K562 (cell line): ENCODE results near the gene NKD1. TPM values are rescaled to one million over a fixed set of nuclear protein-coding genes. Genes with fewer than 3 reads are reported as not detected.

Source experiments
- ATAC-seq: fragments of 200-7000 bp; cut with Tn5 transposase; 3 replicates; pipeline ENCODE4 v1.9.1; 2020; ENCODE audit warnings: moderate library complexity
- BruUV-seq: library from RNA; stranded (reverse); fragments of 400-500 nt; replicated peaks from 2 replicates; lab custom pipeline; 2021; lab: Mats Ljungman, UMichigan
- CTCF ChIA-PET: fragments of 300-600 bp; formaldehyde crosslinking; extraction: SDS; loops from one replicate; lab custom pipeline; 2021; ENCODE audit warnings: low intra/inter-chr PET ratio; lab: Yijun Ruan, JAX
- POLR2A ChIA-PET: fragments of 300-600, 350-650 bp; sonication (Branson Sonifier 250); formaldehyde crosslinking; extraction: SDS; loops from one replicate; lab custom pipeline; 2021; ENCODE audit warnings: antibody characterized with exemption, inconsistent platforms; lab: Yijun Ruan, JAX
- DNase-seq, 4 experiments: peaks; one replicate each; pipeline versions ENCODE4 v3.0.0 to v3.0.0-alpha.2; 2011 to 2018; ENCODE audit warnings: low spot score in 3 of 4, mixed read lengths in 3 of 4; ENCODE audit errors: extremely low read depth in 1 of 4
- FAIRE-seq: peaks from 2 replicates; lab custom pipeline; 2011; peaks lifted over from hg19 to GRCh38; lab: Jason Lieb, UNC
- H2AFZ ChIP-seq: 2 replicates; pipeline ENCODE4 v1.6.0; 2011; ENCODE audit warnings: low read depth, low read length, control low read depth, inconsistent platforms
- H3K27ac ChIP-seq: fragments of 200-600 bp; 3 replicates; pipeline ENCODE4 v1.8.0; 2011; ENCODE audit warnings: low read depth, mild to moderate bottlenecking, control low read depth, inconsistent platforms, low read length, moderate library complexity, mixed read lengths; ENCODE audit errors: extremely low read depth
- H3K27me3 ChIP-seq, 2 experiments: fragments of 300-600 bp in 1 of 2; 2 replicates in 1 of 2; 3 replicates in 1 of 2; pipeline versions ENCODE4 v1.6.0 to v1.8.0; 2011; ENCODE audit warnings: inconsistent platforms in 2 of 2, low read length in 2 of 2, mild to moderate bottlenecking in 1 of 2, mixed read lengths in 1 of 2, moderate library complexity in 1 of 2; ENCODE audit not compliant: control insufficient read depth in 2 of 2, insufficient read depth in 2 of 2
- H3K36me3 ChIP-seq: fragments of 300-600 bp; 3 replicates; pipeline ENCODE4 v1.8.0; 2011; ENCODE audit warnings: mild to moderate bottlenecking, low read length, inconsistent platforms; ENCODE audit not compliant: control insufficient read depth, insufficient read depth
- H3K4me1 ChIP-seq, 2 experiments: fragments of 200-600 bp in 1 of 2; replicated peaks in 1 of 2; 2 replicates in 1 of 2; 3 replicates in 1 of 2; pipeline versions ENCODE4 v1.5.1 to v1.8.0; 2011; ENCODE audit warnings: inconsistent platforms in 2 of 2, low read length in 2 of 2, mild to moderate bottlenecking in 1 of 2, mixed read lengths in 1 of 2, moderate library complexity in 1 of 2; ENCODE audit not compliant: control insufficient read depth in 2 of 2, insufficient read depth in 2 of 2
- H3K4me2 ChIP-seq: 2 replicates; pipeline ENCODE4 v1.6.1; 2011; ENCODE audit warnings: low read length, control low read depth, inconsistent platforms, mixed read lengths; ENCODE audit not compliant: insufficient read depth
- H3K4me3 ChIP-seq: fragments of 200-600 bp; sonication (generic), shearing (Covaris generic); 2 replicates; pipeline ENCODE4 v1.5.1; 2016; ENCODE audit warnings: control low read depth, inconsistent platforms
- H3K79me2 ChIP-seq: fragments of 200-600 bp; 3 replicates; pipeline ENCODE4 v1.8.0; 2011; ENCODE audit warnings: low read length, inconsistent platforms; ENCODE audit not compliant: control insufficient read depth, insufficient read depth
- H3K9ac ChIP-seq, 2 experiments: 2 replicates each; pipeline versions ENCODE4 v1.6.0 to v1.6.1; 2011; ENCODE audit warnings: low read depth in 2 of 2, low read length in 2 of 2, control low read depth in 1 of 2, inconsistent platforms in 1 of 2, mild to moderate bottlenecking in 1 of 2, mixed read lengths in 1 of 2; ENCODE audit not compliant: insufficient read depth in 1 of 2
- H3K9me1 ChIP-seq: one replicate; pipeline ENCODE4 v1.6.0; 2011; ENCODE audit warnings: inconsistent platforms, mild to moderate bottlenecking, low read length, moderate library complexity; ENCODE audit not compliant: control insufficient read depth, insufficient read depth
- H3K9me3 ChIP-seq: replicated peaks from 2 replicates; pipeline ENCODE4 v1.5.1; 2011; ENCODE audit warnings: low read depth, low read length, inconsistent platforms; ENCODE audit not compliant: control insufficient read depth, insufficient read depth
- H4K20me1 ChIP-seq: replicated peaks from 2 replicates; pipeline ENCODE4 v1.6.1; 2011; ENCODE audit warnings: low read length, inconsistent platforms, mixed read lengths; ENCODE audit not compliant: control insufficient read depth, insufficient read depth
- GABPB1 ChIP-seq: sonication (generic); formaldehyde crosslinking; IDR thresholded peaks from 2 replicates; pipeline ENCODE4 v1.8.0; 2022; ENCODE audit warnings: mild to moderate bottlenecking, missing genetic modification reagents
- KLF1 ChIP-seq: fragments of 450-650 bp; IDR thresholded peaks from 2 replicates; pipeline ENCODE4 v1.6.1; 2016; ENCODE audit warnings: missing genetic modification characterization, missing compliant biosample characterization
- MAFF ChIP-seq: IDR thresholded peaks from 2 replicates; pipeline ENCODE4 v1.6.1; 2012; ENCODE audit warnings: low read length, improper control_type of control experiment
- NEUROD1 ChIP-seq: fragments of 150-350 bp; IDR thresholded peaks from 2 replicates; pipeline ENCODE4 v1.6.1; 2014; ENCODE audit warnings: borderline replicate concordance, low read length, low read depth; ENCODE audit not compliant: partially characterized antibody
- U2AF2 ChIP-seq: fragments of 200-400 bp; formaldehyde crosslinking; optimal IDR thresholded peaks from 2 replicates; pipeline ENCODE3; 2017; ENCODE audit warnings: low read depth, mild to moderate bottlenecking, low read length
- WGBS: fragments of 100-300 bp; shearing (Covaris generic); methylation state at CpG from one replicate; pipeline ENCODE4 v1.1.6; 2016; ENCODE audit warnings: low coverage, mixed read lengths; ENCODE audit not compliant: insufficient coverage; ENCODE audit errors: missing lambda C conversion rate; 5-methylcytosine and 5-hydroxymethylcytosine counted together
- in situ Hi-C: fragments of 300-500 bp; cut with MboI; formaldehyde crosslinking; loops from 4 replicates; pipeline ENCODE4 v1.15.0; 2018; ENCODE audit warnings: inconsistent platforms, mixed read lengths
- intact Hi-C: fragments of 100-400 bp; cut with micrococcal nuclease; formaldehyde crosslinking; loops from 2 replicates; pipeline ENCODE4 v1.14.2; 2022
- polyA plus RNA-seq, 8 experiments: library from polyadenylated mRNA; depleted of rRNA in 4 of 8; stranded (reverse) in 5 of 8; unstranded in 3 of 8; fragments of >200 nt; fragmentation: Nextera tagmentation in 2 of 8; fragmentation: Illumina TruSeq in 1 of 8; extraction: Ambion mirVana in 2 of 8; extraction: Trizol in 1 of 8; gene quantifications; 2 replicates each; pipeline versions ENCODE4 v1.2.1 to v1.2.3, GENCODE V29; 2011 to 2014; ENCODE audit warnings: inconsistent platforms in 1 of 8, missing spikeins in 1 of 8
- total RNA-seq, 7 experiments: library from RNA; depleted of rRNA in 6 of 7; stranded (reverse); fragments of >200 nt in 6 of 7; fragmentation: Illumina TruSeq in 2 of 7; extraction: Trizol in 2 of 7; gene quantifications; 2 replicates each; pipeline versions ENCODE4 v1.2.1 to v1.2.3, GENCODE V29; 2011 to 2021; ENCODE audit warnings: low replicate concordance in 1 of 7
- TF ChIP-seq, protein P1 (sequence below): sonication (generic); IDR thresholded peaks from 2 replicates; pipeline ENCODE4 v1.6.1; 2016

NKD1 gene
- total and polyA plus RNA-seq, 9 of the 15 experiments (the other 6 are each of a cell fraction or from before 2014, with no cell fraction given) = under 0.01 to 0.24 (median 0.04) TPM; not detected in 2

DNA sequence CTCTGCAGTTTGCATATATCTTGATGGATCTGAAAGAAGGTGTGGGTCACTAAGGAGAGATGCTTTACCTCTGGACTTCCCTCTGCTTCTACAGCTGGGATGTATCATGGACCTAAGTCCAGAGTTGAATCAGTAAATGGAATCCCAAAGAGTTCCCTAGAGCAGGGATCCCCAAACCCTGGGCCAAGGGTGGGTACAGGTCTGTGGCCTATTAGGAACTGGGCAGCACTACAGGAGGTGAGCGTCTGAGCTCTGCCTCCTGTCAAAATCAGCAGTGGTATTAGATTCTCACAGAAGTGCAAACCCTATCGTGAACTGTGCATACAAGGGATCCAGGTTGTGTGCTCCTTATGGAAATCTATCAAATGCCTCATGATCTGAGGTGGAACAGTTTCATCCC lies 39.3 kb downstream of the NKD1 start:
- H3K79me2 ChIP-seq = no peaks in the 10 kb centered on the region
- intact Hi-C loops (no loop called here), in situ Hi-C loops (no loop called here)
- H3K9ac ChIP-seq = no peak overlapping the region
- ATAC-seq (no peak), DNase-seq (no peak), FAIRE-seq (no peak)
- H3K36me3 ChIP-seq = no peaks in the 10 kb centered on the region
- peaks cover 0 to 3% of the 10 kb centered on the region in 2 experiments; a peak in 1 of 5 replicates for H3K4me1 ChIP-seq
- no peaks in the 10 kb centered on the region for H3K9me1 ChIP-seq
- ChIA-PET CTCF (no interaction called here), POLR2A (no interaction called here)
- H4K20me1 ChIP-seq = no peaks in the 10 kb centered on the region; the same call in 1 of the 2 replicates
- H3K4me2 ChIP-seq = no peak overlapping the region
- H3K4me3 ChIP-seq = no peak overlapping the region
- peaks cover 4 to 40% of the 10 kb centered on the region in 2 experiments; a peak in 3 of 5 replicates for H3K27me3 ChIP-seq
- BruUV-seq = no TSS peak
- TF ChIP-seq GABPB1 (CRISPR knock-in tag) (no peak), KLF1 (no peak), MAFF (no peak), NEUROD1 (no peak), U2AF2 (no peak)
- TF ChIP-seq, protein P1, sequence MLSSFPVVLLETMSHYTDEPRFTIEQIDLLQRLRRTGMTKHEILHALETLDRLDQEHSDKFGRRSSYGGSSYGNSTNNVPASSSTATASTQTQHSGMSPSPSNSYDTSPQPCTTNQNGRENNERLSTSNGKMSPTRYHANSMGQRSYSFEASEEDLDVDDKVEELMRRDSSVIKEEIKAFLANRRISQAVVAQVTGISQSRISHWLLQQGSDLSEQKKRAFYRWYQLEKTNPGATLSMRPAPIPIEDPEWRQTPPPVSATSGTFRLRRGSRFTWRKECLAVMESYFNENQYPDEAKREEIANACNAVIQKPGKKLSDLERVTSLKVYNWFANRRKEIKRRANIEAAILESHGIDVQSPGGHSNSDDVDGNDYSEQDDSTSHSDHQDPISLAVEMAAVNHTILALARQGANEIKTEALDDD = no peak
- no peak overlapping the region for H2AFZ ChIP-seq
- no peaks in the 10 kb centered on the region for H3K9me3 ChIP-seq
- H3K27ac ChIP-seq = no peak overlapping the region
- 8% methylated on average over 2 of the region's 2 CpGs for WGBS
